Left forelimb (tissue), 1 donor: ENCODE data around the gene NCOA3.
A peak's percentile ranks its signal among the peaks of the same experiment; 100 is the strongest.

ENCODE experiments used
- DNase-seq: peaks from one replicate; pipeline ENCODE4 v3.0.0-alpha.2; 2018; ENCODE audit warnings: low spot score

Gene NCOA3

DNA sequence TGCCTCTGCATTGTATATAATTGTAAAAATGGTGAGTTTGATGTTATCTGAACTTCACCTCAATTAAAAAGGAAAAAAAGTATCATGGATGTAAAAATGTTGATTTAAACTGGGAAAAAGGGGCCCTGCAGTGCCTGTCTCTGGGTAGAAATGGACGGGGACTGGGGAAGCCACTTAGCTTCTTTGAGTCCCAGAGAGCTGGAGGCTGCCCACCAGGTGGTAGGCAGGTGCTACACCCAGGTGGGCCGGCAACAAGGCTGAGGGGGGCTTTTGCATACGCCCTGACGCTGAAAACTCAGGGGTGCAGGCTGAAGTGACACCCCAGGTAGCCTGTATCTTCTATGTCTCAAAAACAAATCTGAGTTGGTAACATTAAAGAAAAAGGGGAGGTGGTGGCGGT is 165.4 kb downstream of the NCOA3 start:
- no peak for DNase-seq

DNA sequence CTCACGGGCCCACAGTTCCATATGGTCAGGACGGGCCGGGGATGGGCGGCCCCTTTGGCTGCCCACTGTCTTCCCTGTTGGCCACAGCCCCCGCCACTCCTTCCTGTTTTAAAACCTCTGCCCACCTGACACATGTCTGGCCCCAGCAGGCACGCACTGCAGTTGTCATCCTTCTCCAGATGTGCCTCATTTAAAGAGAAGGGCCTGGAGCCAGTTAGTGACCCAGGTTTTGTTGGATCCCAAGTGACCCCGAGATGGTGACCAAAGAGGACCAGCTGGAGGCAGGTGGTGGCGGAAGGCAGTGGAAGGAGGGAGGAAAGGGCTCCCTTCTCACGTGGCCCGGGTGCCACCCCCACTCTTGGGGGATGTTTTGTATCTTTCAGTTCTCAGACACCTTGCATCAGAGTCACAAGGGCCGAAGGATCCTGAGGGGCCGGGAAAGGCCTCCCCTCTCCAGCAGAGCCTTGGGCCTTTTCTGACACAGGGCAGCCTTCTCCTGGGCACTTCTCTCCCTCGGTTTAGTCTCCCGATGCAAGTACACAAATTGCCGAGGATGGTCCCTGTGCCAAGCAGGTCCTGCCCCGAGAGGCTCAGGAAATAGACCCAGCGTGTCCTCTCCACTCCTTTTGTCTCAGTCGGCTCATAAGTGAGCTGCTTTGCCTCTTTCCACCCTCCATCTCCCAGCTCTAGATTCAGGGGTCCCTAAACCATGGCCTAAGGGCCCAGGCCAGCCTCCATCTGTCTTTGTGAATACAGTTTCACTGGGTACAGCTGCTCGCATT is 166.0 kb downstream of the NCOA3 start:
- no peak for DNase-seq

DNA sequence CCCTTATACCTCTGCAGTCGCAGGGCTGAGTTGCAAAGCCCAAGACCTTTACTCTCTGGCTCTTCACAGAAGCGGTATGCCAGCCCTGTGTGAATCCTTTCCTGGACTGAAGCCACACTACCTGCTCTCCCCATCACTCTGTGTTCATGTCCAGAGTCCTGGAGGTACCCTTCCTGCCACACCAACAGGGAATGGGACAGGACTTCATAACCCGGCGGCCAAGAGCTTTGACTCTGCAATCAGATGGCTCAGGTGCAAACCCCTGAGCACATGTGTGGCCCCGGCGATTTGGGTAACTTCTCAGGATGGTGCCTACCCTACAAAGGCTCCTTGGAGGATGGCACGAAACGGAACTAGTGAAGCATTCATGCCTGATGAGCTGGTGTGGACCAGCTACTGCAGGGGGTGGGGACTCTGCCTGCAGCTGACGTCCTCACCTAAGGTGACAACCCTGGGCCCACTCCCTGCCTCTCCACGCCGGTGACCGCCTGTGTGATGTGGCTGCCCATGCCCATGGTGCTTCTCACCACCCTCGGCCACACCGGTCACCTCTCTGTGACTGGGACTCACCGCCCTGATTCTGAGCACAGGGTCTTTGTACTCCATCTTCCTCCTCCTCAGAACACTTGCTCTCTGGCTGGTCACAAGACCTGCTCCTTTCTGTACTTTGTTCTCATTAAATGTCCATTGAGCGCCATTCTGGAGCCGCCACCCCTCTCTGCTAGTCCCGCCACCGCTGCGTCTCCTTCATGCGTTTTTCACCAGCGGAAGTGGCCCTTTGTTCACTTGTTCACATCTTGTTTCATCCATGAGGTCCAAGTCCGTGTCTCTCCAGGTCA is 166.8 kb downstream of the NCOA3 start:
- no peak for DNase-seq

DNA sequence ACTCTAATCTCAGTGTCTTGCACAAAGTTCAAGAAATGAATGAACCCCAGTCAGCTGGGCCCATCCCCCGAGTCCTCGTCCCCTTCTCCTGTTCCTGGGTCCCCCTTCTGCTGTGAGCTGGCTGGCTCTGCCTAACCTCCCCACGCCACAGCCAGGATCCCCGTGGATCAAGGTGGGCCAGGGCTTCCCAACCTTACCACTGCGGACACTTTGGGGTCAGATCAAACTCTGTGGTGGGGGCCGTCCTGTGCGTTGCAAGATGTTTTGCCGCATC is 167.4 kb downstream of the NCOA3 start:
- DNase-seq = no peak

DNA sequence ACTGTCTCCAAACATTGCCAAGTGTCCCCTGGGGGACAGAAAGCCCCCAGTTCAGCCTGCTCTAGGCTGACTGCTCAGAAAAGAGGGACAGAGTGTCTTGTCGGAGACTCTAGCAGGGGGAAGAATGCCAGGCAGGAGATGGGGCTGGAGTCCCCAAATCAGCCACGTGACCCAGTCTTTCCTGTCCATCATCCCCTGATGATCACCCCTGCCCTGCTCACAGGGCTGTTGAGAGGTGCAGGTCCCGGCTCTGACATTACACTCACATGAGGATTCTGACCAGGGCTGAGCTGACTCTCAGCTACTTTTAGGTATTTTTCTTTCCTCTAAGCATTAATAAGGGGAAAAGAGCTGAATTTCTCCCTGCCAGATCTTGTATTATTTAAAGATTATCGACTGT is 167.8 kb downstream of the NCOA3 start:
- DNase-seq = no peak

DNA sequence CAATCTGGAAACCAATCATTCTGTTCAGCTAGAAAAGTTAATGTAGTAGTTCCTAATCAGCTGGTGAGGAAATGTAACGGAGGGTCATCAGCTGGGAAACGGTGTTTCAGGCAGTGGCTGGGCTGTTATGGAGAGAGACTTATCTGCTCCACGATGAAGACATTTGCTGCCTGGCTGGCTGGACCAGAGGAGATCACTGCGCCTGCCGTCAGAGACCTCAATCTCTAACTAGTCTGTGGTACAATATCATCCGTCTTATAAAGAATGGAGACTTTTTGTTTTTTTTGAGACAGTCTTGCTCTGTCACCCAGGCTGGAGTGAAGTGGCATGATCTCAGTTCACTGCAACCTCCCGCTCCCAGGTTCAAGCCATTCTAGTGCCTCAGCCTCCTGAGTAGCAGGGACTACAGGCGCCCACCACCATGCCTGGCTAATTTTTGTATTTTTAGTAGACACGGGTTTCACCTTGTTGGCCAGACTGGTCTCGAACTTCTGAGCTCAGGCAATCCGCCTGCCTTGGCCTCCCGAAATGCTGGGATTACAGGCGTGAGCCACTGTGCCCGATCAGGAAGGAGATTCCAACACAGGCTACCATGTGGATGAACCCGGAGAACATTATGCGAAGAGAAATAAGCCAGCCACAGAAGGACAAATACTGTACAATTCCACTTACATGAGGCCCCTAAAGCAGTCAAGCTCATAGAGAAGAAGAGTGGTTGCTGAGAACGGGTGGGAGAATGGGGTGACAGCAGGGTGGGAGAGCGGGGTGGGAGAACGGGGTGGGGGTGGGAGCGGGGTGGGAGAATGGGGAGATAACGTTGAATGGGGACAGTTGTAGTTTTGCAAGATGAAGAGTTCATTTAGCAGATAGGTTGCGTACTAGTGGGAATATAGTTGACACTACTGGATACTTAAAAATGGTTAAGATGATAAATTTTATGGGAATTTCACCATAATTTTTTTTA is 168.5 kb downstream of the NCOA3 start:
- DNase-seq = no peak

DNA sequence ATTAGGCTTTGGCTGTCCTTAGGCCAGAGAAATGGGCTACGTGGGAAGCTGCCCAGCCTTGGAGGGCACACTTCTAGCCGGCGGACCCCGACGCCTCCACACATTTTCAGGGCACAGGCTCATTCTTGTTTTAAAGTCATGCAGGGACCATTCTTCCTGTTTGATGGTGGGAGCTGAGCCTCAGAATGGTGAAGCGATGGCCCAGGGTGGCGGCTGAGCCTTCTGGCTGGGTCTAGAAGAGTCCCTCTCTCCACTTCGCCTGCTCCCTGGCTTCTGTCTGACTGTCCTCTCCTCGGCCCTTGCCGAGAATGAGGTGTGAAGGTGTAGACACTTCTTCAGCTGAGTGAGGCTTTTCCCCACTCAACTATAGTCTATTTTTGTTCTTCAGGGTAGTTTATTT is 169.2 kb downstream of the NCOA3 start:
- no peak for DNase-seq

DNA sequence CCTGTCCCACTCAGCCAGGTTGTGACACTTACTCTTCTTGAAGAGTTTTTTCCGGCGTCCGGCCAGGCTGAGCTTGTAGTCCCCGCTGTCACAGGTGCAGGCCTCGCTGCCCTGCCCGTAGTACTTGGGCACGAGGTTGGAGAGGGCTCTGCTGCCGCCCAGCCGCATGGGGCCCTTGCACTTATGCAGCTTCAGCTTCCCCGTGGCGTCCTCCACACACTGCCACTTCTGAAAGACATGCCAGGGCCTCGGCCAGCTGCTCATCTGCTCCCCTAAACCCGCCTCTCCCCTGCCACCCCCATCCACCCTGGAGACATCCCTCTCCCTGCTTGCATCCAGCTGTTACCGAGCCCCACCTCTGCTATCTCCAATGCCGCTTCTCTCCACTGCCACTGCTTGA is 170.5 kb downstream of the NCOA3 start:
- peak; percentile 52 for DNase-seq

DNA sequence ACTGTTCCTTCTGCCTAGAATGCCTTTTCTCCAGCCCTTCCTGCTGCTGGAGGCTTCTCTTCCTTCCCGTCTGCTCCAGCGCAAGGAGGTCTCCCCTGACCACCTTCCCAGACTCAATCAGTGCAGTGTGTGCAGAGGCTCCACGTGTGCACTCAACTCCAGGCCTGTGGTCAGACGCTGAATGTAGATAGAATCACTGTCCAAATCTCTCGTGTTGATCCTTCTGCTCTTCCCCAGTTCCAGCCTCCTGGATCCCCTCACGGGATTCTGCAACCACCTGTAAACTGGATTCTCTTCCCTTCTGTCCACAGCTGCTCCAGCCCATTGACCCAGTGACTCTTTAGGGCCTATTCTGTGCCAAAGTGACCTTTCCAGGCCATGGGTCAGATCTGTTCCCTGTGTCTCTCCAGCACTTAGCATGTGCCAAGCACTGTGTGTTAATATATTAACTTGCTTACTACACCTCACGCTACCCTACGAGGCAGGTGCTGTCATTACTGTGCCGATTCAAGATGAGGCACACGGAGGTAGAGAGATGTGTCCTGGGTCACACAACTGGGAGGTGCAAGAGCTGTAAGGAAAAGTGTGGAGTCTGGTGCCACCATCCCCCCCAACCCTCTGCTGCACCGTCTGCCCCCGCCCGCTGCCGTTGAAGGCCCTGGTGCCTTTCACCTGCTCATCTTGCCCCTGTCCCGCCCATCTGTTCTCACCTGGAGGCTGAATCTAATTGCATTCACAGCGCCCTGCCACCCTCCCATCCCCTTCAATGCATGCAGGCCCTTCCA is 171.4 kb downstream of the NCOA3 start:
- peak; percentile 47 for DNase-seq

DNA sequence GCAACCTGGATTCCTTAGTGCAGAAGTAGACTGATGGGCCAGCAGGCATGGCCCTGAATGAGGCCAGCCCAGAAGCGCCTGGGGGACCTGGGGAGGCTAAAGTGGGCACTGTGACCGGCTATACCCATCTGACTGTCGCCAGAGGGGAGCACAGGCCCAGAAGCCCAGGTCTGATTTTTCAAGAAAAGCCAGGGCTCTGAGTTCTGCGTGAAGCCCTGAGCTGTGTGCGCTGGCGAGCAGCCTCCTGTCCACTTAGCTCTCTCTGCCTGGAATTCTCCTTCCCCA is 171.9 kb downstream of the NCOA3 start:
- DNase-seq = peak; percentile 31

DNA sequence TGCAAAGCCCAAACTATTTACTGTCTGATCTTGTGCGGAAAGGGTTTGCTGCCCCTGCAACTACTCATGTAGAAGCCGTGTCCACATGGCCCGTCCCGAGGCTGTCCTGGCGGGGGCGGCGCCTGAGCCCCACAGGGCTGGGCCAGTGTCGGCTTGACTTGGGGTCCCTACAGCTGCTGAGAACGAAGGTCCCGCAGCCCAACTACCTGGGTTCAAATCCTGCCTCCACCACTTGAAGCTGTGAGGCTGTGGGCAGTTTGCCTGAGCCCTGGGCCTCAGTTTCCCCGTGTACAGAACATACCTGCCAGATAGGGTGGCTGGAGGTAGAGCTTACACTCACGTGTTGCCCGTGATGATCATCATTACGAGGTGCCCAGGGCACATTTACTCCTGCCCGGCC is 172.5 kb downstream of the NCOA3 start:
- no peak for DNase-seq

DNA sequence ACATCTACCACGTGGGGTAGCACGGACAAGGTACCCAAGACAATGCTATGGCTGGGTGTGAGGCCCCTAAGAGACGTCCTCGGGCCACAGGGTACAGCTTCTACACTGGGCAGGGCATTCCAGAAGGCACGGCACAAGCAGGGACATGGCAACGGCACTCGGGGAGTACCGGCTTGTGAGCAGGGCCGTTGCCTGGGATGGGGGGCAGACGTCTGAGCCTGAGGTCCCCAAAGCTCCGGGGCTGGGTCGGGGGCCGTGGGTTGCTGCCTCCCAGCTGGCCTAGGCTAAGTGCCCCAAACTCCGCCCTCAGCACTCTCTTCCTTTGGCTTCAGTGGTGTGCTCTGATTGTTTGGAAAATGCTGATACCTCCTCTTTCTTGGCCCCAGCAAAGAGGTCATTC is 173.0 kb downstream of the NCOA3 start:
- peak; percentile 48 for DNase-seq

DNA sequence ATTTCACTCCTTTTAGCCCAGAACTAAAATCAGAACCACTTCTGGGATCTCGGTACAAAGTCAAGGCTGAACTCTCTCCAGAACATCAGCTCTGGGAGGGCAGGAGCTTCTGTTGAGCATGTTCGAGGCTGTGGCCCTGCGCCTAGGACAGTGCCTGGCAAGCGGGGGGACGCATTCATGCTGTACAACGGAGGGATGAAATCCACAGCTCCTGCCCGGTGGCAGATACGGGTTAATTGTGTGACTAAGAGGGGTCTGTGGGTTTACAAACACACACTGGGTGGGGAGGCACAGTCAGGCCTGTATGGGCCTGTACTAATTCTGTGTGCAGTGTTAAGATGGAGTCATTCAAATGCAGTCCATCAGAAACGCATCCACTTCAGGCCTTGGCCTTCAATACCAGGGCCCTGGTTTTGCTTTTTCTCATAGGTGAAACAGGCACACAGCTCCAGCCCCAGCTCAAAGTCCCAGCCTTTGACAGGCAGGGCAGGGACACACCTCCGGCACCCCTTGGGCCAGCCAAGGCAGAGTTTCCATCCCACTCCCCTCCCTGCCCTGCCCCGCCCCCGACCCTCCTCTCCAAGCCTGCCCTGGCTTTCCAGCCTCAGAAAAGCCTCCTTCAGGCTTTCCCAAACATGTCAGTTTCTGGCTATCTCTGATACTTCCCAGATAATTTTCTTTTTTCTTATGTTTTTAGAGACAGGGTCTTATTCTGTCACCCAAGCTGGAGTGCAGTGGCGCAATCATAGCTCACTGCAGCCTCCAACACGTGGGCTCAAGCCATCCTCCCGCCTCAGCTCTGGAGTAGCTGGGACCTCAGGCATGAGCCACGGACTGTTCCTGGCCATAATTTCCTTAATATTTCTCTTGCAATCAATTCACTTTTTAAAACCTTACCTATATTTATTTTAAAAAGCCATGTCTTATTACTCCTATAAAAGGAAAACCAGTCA is 173.8 kb downstream of the NCOA3 start:
- DNase-seq = no peak

DNA sequence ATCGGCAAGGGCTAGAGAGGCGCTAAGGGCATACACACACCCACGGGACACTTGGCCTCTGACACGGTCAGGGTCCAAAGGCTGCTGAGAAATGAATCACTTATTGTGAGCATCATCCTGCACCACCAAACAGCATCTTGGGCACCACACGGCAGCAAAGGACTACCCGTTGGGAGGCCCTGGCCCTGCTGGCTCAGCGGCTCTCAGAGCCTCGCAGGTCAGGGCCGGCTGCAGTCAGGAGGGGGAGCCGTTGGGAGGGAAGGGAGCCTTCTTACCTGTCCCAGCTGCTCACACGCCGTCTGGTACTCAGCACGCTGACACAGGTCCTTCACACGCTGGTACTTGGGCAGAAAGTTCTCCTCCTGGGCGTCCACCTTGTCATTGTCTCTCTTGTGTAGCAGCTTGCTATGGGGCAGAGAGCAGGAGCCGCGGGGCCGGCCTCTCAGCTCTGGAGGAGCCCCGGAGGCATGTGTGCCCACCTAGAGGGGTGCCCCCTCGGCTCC is 174.6 kb downstream of the NCOA3 start:
- DNase-seq = no peak

DNA sequence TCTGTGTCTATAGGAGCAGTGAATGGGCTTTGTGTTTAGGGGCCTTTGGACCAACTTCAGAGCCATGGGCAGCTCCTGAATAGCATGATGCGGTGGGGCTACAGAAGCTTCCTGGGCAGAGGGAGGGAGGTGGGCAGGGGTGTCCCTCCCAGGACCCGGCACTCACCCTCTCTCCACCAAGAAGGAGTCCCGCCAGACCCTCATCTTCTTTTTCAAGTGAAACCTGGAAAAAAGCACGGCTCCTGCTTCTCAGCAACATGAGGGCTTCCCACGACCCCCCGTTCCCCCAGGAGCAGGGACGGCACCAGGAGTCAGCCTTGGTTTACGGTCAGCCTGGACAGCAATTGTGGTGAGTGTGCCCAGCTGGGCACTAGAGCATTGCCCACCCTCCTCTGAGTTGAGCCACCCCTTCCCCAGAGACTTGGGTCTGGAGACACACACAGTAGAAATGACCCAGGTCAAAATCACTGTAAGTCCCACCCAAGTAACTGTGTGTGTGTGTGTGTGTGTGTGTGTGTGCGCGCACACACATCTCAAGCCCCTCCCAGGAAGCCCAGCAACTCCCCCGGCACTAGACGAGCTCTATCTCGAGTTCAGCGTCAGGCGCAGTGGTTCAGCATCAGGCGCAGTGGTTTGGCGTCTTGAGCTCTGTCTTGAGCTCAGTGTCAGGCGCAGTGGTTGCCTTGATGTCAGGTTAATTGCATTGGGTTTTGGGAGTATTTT is 175.4 kb downstream of the NCOA3 start:
- no peak for DNase-seq

DNA sequence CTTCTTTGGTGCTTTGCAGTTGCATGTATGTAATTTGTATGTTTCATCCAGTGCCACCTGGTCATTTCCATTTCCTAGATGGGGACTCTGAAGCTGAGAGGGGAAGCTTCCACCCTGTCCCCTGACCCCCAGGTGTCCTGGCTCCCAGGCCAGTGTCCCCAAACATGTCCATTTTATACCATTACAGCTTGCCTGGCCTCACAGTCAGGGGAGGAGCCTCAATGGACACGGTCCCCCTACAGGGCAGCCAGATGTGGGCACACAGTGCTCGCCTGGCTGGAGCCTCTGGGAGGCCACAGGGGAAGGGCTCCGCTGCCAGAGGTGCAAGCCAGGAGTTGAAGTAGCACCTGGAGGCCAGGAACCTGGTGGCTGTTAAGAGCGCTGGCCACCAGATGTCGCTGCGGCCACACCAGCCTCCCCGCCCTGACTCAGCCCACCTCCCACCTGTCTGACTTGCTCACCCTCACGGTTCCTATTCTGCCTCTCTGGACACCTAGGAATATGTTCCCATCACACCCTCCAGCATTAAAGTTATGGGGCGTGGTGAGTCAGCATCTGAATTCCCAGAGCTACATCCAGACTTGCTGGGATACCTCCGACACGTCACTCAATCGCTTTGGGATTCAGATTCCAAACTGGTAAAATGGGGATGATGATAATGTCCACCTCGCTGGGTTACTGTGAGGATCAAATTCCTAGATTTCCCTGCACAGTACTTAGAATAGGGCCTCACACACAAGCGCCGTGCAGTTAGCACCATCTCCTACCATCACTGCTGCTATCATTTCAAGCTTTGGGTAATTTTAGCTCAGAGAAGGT is 176.2 kb downstream of the NCOA3 start:
- peak; percentile 72 for DNase-seq

DNA sequence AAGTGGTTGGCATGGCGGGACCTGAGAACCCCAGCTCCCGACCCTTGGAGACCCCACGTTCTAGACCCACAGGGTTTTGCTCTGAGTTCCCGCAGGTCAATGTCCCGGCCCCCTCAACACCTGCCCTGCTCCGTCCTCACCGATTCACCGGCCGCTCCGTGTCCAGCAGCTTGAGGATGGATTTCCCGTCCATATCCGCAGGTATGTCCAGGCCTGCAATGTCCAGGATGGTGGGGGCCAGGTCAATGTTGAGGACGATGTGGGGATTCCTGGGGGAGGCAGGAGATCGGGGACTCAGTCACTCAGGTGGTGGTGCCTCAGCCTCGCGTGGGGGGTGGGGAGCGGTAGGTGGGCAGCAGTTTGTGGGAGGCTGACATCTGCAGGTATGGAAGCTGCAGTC is 176.8 kb downstream of the NCOA3 start:
- DNase-seq = peak; percentile 41

DNA sequence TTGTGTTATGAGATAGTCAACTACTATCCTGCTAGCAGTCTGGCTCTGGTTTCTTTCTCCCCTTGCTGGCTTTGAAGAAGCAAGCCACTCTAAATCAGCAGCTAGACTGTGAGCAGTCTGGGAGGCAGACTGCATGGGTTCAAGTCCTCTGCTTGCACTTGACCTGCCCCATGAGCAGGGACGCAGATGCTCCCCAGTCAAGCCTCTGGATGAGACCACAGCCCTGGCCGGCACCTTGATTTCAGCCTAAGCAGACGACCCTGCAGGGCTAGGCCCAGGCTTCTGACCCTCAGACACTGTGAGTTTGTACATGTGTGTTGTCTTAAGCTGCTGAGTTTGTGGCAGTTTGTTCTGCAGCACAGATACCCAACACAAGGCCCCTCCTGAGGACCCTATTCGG is 177.8 kb downstream of the NCOA3 start:
- no peak for DNase-seq
